CD4-positive, alpha-beta T cell treated with Interleukin-4 for 4 hours (primary cell): ENCODE data around the gene ACTR6.

Experiments used
- DNase-seq: peaks from one replicate; pipeline ENCODE4 v3.0.0-alpha.2; 2020

ACTR6 gene

GRCh38 chr12:100267603-100268281 lies 67.1 kb downstream of the ACTR6 start:
- DNase-seq = peak; percentile 6

- no peak for DNase-seq
These were observed 68.4 kb downstream of the ACTR6 start for GRCh38 chr12:100268835-100269564.

GRCh38 chr12:100273782-100274181 lies 73.2 kb downstream of the ACTR6 start:
- no peak for DNase-seq
